Lung (tissue), 12 donors: ENCODE data around the gene ARAP2. TPM values are rescaled to one million over a fixed set of nuclear protein-coding genes. Genes with fewer than 3 reads are reported as not detected.

Experiments used
- ATAC-seq: fragments of 200-7000 bp; cut with Tn5 transposase; one replicate; pipeline ENCODE4 v1.9.1; 2020; ENCODE audit warnings: moderate number of reproducible peaks; ENCODE audit not compliant: insufficient read depth, low FRiP score
- DNase-seq, 3 donors: peaks; one replicate each; pipeline ENCODE4 v3.0.0-alpha.2; 2013 to 2017
- H3K27ac ChIP-seq, 2 donors: one replicate each; pipeline ENCODE4 v1.5.1; 2013; ENCODE audit warnings: mild to moderate bottlenecking in 2 of 2, moderate library complexity in 2 of 2, control low read depth in 1 of 2, inconsistent platforms in 1 of 2, low read depth in 1 of 2, low read length in 1 of 2
- H3K27me3 ChIP-seq, 3 donors: one replicate each; pipeline ENCODE4 v1.5.1; 2013; ENCODE audit warnings: low read length in 2 of 3; ENCODE audit not compliant: control insufficient read depth in 3 of 3, insufficient read depth in 3 of 3
- H3K36me3 ChIP-seq, 4 donors: one replicate each; pipeline ENCODE4 v1.5.1; 2013; ENCODE audit warnings: low read length in 4 of 4, mild to moderate bottlenecking in 1 of 4, moderate library complexity in 1 of 4; ENCODE audit not compliant: control insufficient read depth in 4 of 4, insufficient read depth in 4 of 4
- H3K4me1 ChIP-seq, 5 donors: one replicate each; pipeline ENCODE4 v1.5.1; 2013; ENCODE audit warnings: low read length in 5 of 5, mild to moderate bottlenecking in 2 of 5, moderate library complexity in 1 of 5; ENCODE audit not compliant: control insufficient read depth in 5 of 5, insufficient read depth in 5 of 5
- H3K4me3 ChIP-seq: one replicate; pipeline ENCODE4 v1.5.1; 2013; ENCODE audit warnings: mild to moderate bottlenecking, control low read depth, moderate library complexity
- H3K9ac ChIP-seq, 2 donors: one replicate each; pipeline ENCODE4 v1.5.1; 2013; ENCODE audit warnings: low read length in 2 of 2, control low read depth in 1 of 2; ENCODE audit not compliant: insufficient read depth in 1 of 2
- H3K9me3 ChIP-seq, 4 donors: one replicate each; pipeline ENCODE4 v1.5.1; 2013; ENCODE audit warnings: low read length in 3 of 4, mild to moderate bottlenecking in 1 of 4, moderate library complexity in 1 of 4; ENCODE audit not compliant: control insufficient read depth in 4 of 4, insufficient read depth in 3 of 4
- CTCF ChIP-seq: IDR thresholded peaks from 2 replicates; pipeline ENCODE4 v1.5.1; 2012; ENCODE audit warnings: mild to moderate bottlenecking; ENCODE audit errors: control extremely low read depth, extremely low read depth
- WGBS, 2 donors: extraction: QIAGEN DNeasy Blood & Tissue Kit; methylation state at CpG; one replicate each; pipeline ENCODE4 v1.1.7; 2013; 5-methylcytosine and 5-hydroxymethylcytosine counted together
- polyA plus RNA-seq, 2 donors: library from polyadenylated mRNA; stranded (reverse); fragments of 200-250 nt; gene quantifications; one replicate each; pipeline ENCODE4 v1.2.1, GENCODE V29; 2013
- total RNA-seq, 2 donors: library from RNA; depleted of rRNA in 1 of 2; stranded (reverse); fragments of >200 nt in 1 of 2; gene quantifications; one replicate each; pipeline ENCODE4 v1.2.1, GENCODE V29; 2014 to 2021
- donor health status: control.
- donor health status: control.
- donor health status: Bipolar disorder and iron deficiency.
- donor health status: healthy.
- donor health status: DM: yes; HTN: yes; CAD: no.

ARAP2 gene
- total and polyA plus RNA-seq, 4 donors, result 5.9 to 77.8 (median 20.2) TPM

- WGBS, 2 donors, result 84 to 97% methylated on average over 2 of the region's 2 CpGs
- Histone ChIP-seq H3K9ac (no peak overlapping the region), H3K4me3 (no peak overlapping the region), H3K9me3 (no peaks in the 10 kb centered on the region), H3K27ac (no peak overlapping the region), H3K27me3 (no peaks in the 10 kb centered on the region), H3K36me3 (peaks cover 0 to 1% (median 0%) of the 10 kb centered on the region in 4 donors), H3K4me1 (peaks cover 0 to 1% (median 0%) of the 10 kb centered on the region in 5 donors)
- TF ChIP-seq CTCF, result no peak
- DNase-seq (no peak), ATAC-seq (no peak)
These were observed 71.7 kb downstream of the ARAP2 start for GRCh38 chr4:36172656-36173055.

- Histone ChIP-seq H3K27ac (no peak overlapping the region), H3K9ac (no peak overlapping the region), H3K36me3 (peaks cover 0 to 5% (median 0%) of the 10 kb centered on the region in 4 donors), H3K27me3 (no peaks in the 10 kb centered on the region), H3K4me3 (no peak overlapping the region), H3K4me1 (no peaks in the 10 kb centered on the region), H3K9me3 (no peaks in the 10 kb centered on the region)
- no peak for DNase-seq
- ATAC-seq, result no peak
- TF ChIP-seq CTCF, result no peak
- WGBS, 2 donors, result 89 to 91% methylated on average over 6 of the region's 6 CpGs
These were observed 76.0 kb downstream of the ARAP2 start for GRCh38 chr4:36168127-36168878.

- 62 to 74% methylated on average over 2 of the region's 2 CpGs for WGBS, 2 donors
- ATAC-seq (no peak), DNase-seq (no peak)
- Histone ChIP-seq H3K27me3 (no peaks in the 10 kb centered on the region), H3K4me3 (no peak overlapping the region), H3K4me1 (no peaks in the 10 kb centered on the region), H3K27ac (no peak overlapping the region), H3K9ac (no peak overlapping the region), H3K36me3 (peaks cover 0 to 5% (median 0%) of the 10 kb centered on the region in 4 donors), H3K9me3 (no peaks in the 10 kb centered on the region)
- no peak for TF ChIP-seq CTCF
These were observed 78.7 kb downstream of the ARAP2 start for GRCh38 chr4:36165631-36166005.
